ENCODE data around the gene HRH1. TPM values are rescaled to one million over a fixed set of nuclear protein-coding genes. Genes with fewer than 3 reads are reported as not detected.
"Not testable (repeated sequence)": the region's sequence is repeated elsewhere in the genome, so short reads cannot be mapped to it uniquely, and the experiment has no call there.

HRH1 gene
- not detected in 2 replicates for total RNA-seq

GRCh38 chr3:11154036-11154952 is at the start of gene HRH1:
Gene HRH1, plus strand, starts transcription at chr3:11154493. Its CDS starts 104,545 bp downstream, at chr3:11259038.
- H3K27me3 Mint-ChIP-seq = peaks cover 43% of the 10 kb centered on the region
- H3K4me3 Mint-ChIP-seq = peak within 1 kb of the TSS; percentile 70
- CTCF ChIA-PET = interaction anchor here (1.3 kb wide), 1 partner anchor 180 kb away, joined by 6 read pairs; no protein-coding TSS in a partner anchor
- H3K9me3 Mint-ChIP-seq = no peaks in the 10 kb centered on the region
- DNase-seq (no peak), ATAC-seq (ENCODE audit: low read depth) (peak; percentile 34)
- TF ChIP-seq, protein P1, sequence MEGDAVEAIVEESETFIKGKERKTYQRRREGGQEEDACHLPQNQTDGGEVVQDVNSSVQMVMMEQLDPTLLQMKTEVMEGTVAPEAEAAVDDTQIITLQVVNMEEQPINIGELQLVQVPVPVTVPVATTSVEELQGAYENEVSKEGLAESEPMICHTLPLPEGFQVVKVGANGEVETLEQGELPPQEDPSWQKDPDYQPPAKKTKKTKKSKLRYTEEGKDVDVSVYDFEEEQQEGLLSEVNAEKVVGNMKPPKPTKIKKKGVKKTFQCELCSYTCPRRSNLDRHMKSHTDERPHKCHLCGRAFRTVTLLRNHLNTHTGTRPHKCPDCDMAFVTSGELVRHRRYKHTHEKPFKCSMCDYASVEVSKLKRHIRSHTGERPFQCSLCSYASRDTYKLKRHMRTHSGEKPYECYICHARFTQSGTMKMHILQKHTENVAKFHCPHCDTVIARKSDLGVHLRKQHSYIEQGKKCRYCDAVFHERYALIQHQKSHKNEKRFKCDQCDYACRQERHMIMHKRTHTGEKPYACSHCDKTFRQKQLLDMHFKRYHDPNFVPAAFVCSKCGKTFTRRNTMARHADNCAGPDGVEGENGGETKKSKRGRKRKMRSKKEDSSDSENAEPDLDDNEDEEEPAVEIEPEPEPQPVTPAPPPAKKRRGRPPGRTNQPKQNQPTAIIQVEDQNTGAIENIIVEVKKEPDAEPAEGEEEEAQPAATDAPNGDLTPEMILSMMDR (IDR thresholded peaks at IDR 0.05) = no peak
- POLR2A ChIA-PET = no interaction called here
- intact Hi-C loops (cut with micrococcal nuclease) = loop anchor here (10.0 kb wide), 1 partner anchor 89 kb away; no protein-coding TSS in a partner anchor
- peaks cover 20% of the 10 kb centered on the region for H3K4me1 Mint-ChIP-seq
- no peaks in the 10 kb centered on the region for H3K36me3 Mint-ChIP-seq (ENCODE audit: low read depth)
- H3K27ac Mint-ChIP-seq = no peak within 1 kb of the TSS

DNA sequence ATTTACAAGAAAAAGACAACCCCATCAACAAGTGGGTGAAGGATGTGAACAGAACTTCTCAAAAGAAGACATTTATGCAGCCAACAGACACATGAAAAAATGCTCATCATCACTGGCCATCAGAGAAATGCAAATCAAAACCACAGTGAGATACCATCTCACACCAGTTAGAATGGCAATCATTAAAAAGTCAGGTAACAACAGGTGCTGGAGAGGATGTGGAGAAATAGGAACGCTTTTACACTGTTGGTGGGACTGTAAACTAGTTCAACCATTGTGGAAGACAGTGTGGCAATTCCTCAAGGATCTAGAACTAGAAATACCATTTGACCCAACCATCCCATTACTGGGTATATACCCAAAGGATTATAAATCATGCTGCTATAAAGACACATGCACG is 41.0 kb upstream of the HRH1 start:
- ATAC-seq (ENCODE audit: low read depth); CTCF ChIA-PET; H3K36me3 Mint-ChIP-seq (ENCODE audit: low read depth); H3K4me1 Mint-ChIP-seq; H3K27ac Mint-ChIP-seq; POLR2A ChIA-PET; H3K4me3 Mint-ChIP-seq; intact Hi-C loops (cut with micrococcal nuclease); DNase-seq: not testable (repeated sequence)
- Mint-ChIP-seq H3K27me3 (peaks cover 22% of the 10 kb centered on the region), H3K9me3 (peaks cover 12% of the 10 kb centered on the region)

- TF ChIP-seq, protein P1 (IDR thresholded peaks at IDR 0.05) = no peak
- CTCF ChIA-PET = no interaction called here
- DNase-seq = no peak
- Mint-ChIP-seq H3K27me3 (peaks cover 22% of the 10 kb centered on the region), H3K4me1 (no peaks in the 10 kb centered on the region), H3K9me3 (peaks cover 12% of the 10 kb centered on the region), H3K27ac (no peak overlapping the region), H3K4me3 (no peak overlapping the region), H3K36me3 (ENCODE audit: low read depth) (no peaks in the 10 kb centered on the region)
- ATAC-seq (ENCODE audit: low read depth) = no peak
- intact Hi-C loops (cut with micrococcal nuclease) = no loop called here
- POLR2A ChIA-PET = no interaction called here
Measured at GRCh38 chr3:11115548-11115947, 38.7 kb upstream of the HRH1 start.

DNA sequence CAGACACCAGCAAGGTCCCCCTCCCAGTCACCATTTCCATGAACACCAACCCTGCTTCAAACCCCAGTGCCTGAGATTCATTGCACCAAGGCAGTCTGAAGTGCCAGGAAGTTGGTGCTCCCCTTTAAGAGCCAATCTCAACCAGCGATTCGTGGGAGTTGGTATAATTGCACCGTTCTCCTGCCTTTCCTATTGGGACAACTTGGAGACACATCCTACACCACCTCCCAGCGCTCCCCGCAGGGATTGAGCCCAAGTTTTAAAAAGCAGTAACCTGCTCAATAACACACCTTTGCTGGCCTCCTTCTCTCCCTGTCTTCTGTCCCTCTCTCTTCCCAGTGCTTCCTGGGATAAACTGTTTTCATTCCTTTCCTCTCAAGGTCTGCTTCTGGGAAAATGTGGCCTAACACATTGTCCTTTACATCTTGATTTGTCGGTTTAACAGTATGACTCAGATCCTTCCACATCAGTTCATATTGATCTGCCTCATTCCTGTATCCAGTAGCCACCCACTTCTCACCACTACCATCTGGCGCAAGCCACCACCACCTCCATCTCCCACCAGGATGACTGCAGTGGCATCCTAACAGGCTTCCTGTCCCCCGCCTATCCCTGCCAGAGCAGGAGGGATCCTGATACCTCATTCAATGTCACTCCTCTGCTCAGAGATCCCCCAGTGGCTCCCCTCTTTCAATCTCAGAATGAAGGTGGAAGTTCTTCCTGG is 37.8 kb upstream of the HRH1 start:
- intact Hi-C loops (cut with micrococcal nuclease) = no loop called here
- Mint-ChIP-seq H3K27ac (no peak overlapping the region), H3K4me3 (no peak overlapping the region), H3K27me3 (peaks cover 25% of the 10 kb centered on the region), H3K9me3 (peaks cover 12% of the 10 kb centered on the region), H3K36me3 (ENCODE audit: low read depth) (no peaks in the 10 kb centered on the region), H3K4me1 (no peaks in the 10 kb centered on the region)
- CTCF ChIA-PET = no interaction called here
- ATAC-seq (ENCODE audit: low read depth) (no peak), DNase-seq (no peak)
- POLR2A ChIA-PET = no interaction called here
- TF ChIP-seq, protein P1 (IDR thresholded peaks at IDR 0.05) = no peak

DNA sequence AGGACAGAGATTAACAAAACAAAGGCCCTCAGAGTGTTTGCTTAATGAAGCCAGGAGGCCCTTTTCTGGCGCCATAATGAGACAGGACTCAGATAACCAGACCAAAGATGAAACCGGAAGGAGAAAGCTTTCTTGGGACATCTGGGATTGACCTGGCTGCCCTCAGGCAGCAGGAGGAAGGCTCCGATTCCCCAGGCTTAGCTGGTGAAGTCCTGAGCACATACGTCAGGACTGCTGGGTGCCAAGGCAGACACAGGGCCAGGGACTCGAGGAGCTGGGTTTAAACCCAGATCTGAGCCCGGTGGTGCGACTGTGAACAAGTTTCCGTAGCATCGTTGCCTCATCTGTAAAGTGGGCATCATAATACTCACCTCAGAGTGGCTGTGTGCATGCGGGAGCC is 36.7 kb upstream of the HRH1 start:
- DNase-seq (no peak), ATAC-seq (ENCODE audit: low read depth) (no peak)
- intact Hi-C loops (cut with micrococcal nuclease) = no loop called here
- no peaks in the 10 kb centered on the region for H3K36me3 Mint-ChIP-seq (ENCODE audit: low read depth)
- no peaks in the 10 kb centered on the region for H3K4me1 Mint-ChIP-seq
- H3K4me3 Mint-ChIP-seq = no peak overlapping the region
- H3K9me3 Mint-ChIP-seq = peaks cover 14% of the 10 kb centered on the region
- TF ChIP-seq, protein P1 (IDR thresholded peaks at IDR 0.05) = no peak
- peaks cover 18% of the 10 kb centered on the region for H3K27me3 Mint-ChIP-seq
- CTCF ChIA-PET = no interaction called here
- H3K27ac Mint-ChIP-seq = no peak overlapping the region
- POLR2A ChIA-PET = no interaction called here
